Right lobe of liver (tissue), 6 donors: ENCODE measurements around the gene NAT8L. TPM values are rescaled to one million over a fixed set of nuclear protein-coding genes. Genes with fewer than 3 reads are reported as not detected.

Experiments
- ATAC-seq, 4 donors: fragments of 200-7000 bp; cut with Tn5 transposase; one replicate each; pipeline ENCODE4 v1.9.1; 2020; ENCODE audit warnings: mild to moderate bottlenecking in 4 of 4, moderate library complexity in 4 of 4
- DNase-seq, 3 donors: peaks; one replicate each; pipeline ENCODE4 v3.0.0-alpha.2; 2020
- H3K27ac ChIP-seq, 3 donors: fragments of 200-600 bp; one replicate each; pipeline ENCODE4 v1.8.0; 2022
- H3K27me3 ChIP-seq, 2 donors: fragments of 200-600 bp; one replicate each; pipeline ENCODE4 v1.8.0; 2022
- H3K36me3 ChIP-seq, 4 donors: fragments of 200-600 bp; sonication (generic) in 1 of 4; one replicate each; pipeline versions ENCODE4 v1.5.1 to v1.8.0; 2017 to 2022; ENCODE audit warnings: control low read depth in 1 of 4
- H3K4me1 ChIP-seq, 4 donors: fragments of 200-600 bp; sonication (generic) in 1 of 4; one replicate each; pipeline versions ENCODE4 v1.5.1 to v1.8.0; 2017 to 2022; ENCODE audit warnings: control low read depth in 1 of 4
- H3K4me3 ChIP-seq, 3 donors: fragments of 200-600 bp; one replicate each; pipeline ENCODE4 v1.8.0; 2022
- H3K9me3 ChIP-seq, 4 donors: fragments of 200-600 bp; sonication (generic) in 1 of 4; one replicate each; pipeline versions ENCODE4 v1.5.1 to v1.8.0; 2017 to 2022; ENCODE audit warnings: control low read depth in 1 of 4
- POLR2A ChIP-seq: fragments of 450-650 bp; IDR thresholded peaks from one replicate; pipeline ENCODE4 v1.6.1; 2017; ENCODE audit warnings: antibody characterized with exemption, mild to moderate bottlenecking
- WGBS: methylation state at CpG from one replicate; pipeline ENCODE4 v1.1.6; 2018; ENCODE audit warnings: low coverage, low lambda C conversion rate; ENCODE audit not compliant: insufficient coverage; ENCODE audit errors: missing lambda C conversion rate; 5-methylcytosine and 5-hydroxymethylcytosine counted together
- intact Hi-C, 2 donors: fragments of 100-400 bp; cut with DNase I; formaldehyde crosslinking; loops; one replicate each; pipeline versions ENCODE4 v1.11.2 to v1.14.1; 2022
- total RNA-seq, 6 experiments: library from RNA; depleted of rRNA in 2 of 6; stranded (reverse); fragments of >200 nt in 2 of 6; fragmentation: NEBNext Ultra II Directional in 3 of 6; extraction: Animal tissue kit (Norgen Biotek cat#: 25700) in 3 of 6; gene quantifications; one replicate each; pipeline versions ENCODE4 v1.1.0 to v1.2.4, GENCODE V29; 2016 to 2023
- TF ChIP-seq, protein P1 (sequence below), 4 donors: fragments of 200-600 bp in 3 of 4; fragments of 450-650 bp in 1 of 4; IDR thresholded peaks; one replicate each; pipeline versions ENCODE4 v1.5.1 to v1.8.0; 2016 to 2022; ENCODE audit warnings: antibody characterized with exemption in 4 of 4, mild to moderate bottlenecking in 2 of 4
- donor health status: DM: no; HTN: yes; CAD: no.
- donor health status: DM: no; HTN: no; CAD: no.
- donor health status: DM: no; HTN: no; CAD: no.
- donor health status: DM: no; HTN: yes; CAD: no.
- donor health status: DM: no; HTN: yes; CAD: no.

The NAT8L gene
- total RNA-seq, 6 experiments from 2014 or later, result 0.02 to 0.05 TPM; not detected in 4

GRCh38 chr4:2103127-2103842 is 44.2 kb downstream of the NAT8L start:
- 49% methylated on average over 5 of the region's 5 CpGs for WGBS
- Histone ChIP-seq H3K27ac (no peak overlapping the region), H3K9me3 (peaks cover 0 to 3% (median 0%) of the 10 kb centered on the region in 4 donors), H3K27me3 (no peaks in the 10 kb centered on the region), H3K4me3 (no peak overlapping the region), H3K4me1 (no peaks in the 10 kb centered on the region), H3K36me3 (no peaks in the 10 kb centered on the region)
- intact Hi-C loops, result no loop called here
- DNase-seq (no peak), ATAC-seq (peak in 1 of 4 donors; percentile 64)
- TF ChIP-seq POLR2A, result no peak
- TF ChIP-seq, protein P1, sequence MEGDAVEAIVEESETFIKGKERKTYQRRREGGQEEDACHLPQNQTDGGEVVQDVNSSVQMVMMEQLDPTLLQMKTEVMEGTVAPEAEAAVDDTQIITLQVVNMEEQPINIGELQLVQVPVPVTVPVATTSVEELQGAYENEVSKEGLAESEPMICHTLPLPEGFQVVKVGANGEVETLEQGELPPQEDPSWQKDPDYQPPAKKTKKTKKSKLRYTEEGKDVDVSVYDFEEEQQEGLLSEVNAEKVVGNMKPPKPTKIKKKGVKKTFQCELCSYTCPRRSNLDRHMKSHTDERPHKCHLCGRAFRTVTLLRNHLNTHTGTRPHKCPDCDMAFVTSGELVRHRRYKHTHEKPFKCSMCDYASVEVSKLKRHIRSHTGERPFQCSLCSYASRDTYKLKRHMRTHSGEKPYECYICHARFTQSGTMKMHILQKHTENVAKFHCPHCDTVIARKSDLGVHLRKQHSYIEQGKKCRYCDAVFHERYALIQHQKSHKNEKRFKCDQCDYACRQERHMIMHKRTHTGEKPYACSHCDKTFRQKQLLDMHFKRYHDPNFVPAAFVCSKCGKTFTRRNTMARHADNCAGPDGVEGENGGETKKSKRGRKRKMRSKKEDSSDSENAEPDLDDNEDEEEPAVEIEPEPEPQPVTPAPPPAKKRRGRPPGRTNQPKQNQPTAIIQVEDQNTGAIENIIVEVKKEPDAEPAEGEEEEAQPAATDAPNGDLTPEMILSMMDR (IDR thresholded peaks at IDR 0.05), result no peak

- TF ChIP-seq, protein P1 (IDR thresholded peaks at IDR 0.05), result no peak
- TF ChIP-seq POLR2A, result no peak
- intact Hi-C loops, result no loop called here
- ATAC-seq, result no peak
- Histone ChIP-seq H3K4me1 (no peaks in the 10 kb centered on the region), H3K36me3 (no peaks in the 10 kb centered on the region), H3K4me3 (no peak overlapping the region), H3K27ac (no peak overlapping the region), H3K9me3 (peaks cover 0 to 3% (median 0%) of the 10 kb centered on the region in 4 donors), H3K27me3 (no peaks in the 10 kb centered on the region)
- WGBS, result 61% methylated on average over 2 of the region's 2 CpGs
- DNase-seq, result no peak
These were observed 44.9 kb downstream of the NAT8L start for GRCh38 chr4:2103843-2104547.

GRCh38 chr4:2104556-2105345 is 45.6 kb downstream of the NAT8L start:
- intact Hi-C loops, result no loop called here
- ATAC-seq (no peak), DNase-seq (no peak)
- no peak overlapping the region for H3K27ac ChIP-seq
- TF ChIP-seq POLR2A, result no peak
- TF ChIP-seq, protein P1 (IDR thresholded peaks at IDR 0.05), result no peak
- H3K4me3 ChIP-seq, result no peak overlapping the region
- WGBS, result 84% methylated on average over 7 of the region's 9 CpGs
- peaks cover 0 to 3% (median 0%) of the 10 kb centered on the region in 4 donors for H3K9me3 ChIP-seq
- H3K4me1 ChIP-seq, result no peaks in the 10 kb centered on the region
- H3K36me3 ChIP-seq, result no peaks in the 10 kb centered on the region
- no peaks in the 10 kb centered on the region for H3K27me3 ChIP-seq

- 83% methylated on average over 1 of the region's 1 CpG for WGBS
- no peaks in the 10 kb centered on the region for H3K4me1 ChIP-seq
- DNase-seq (no peak), ATAC-seq (no peak)
- intact Hi-C loops, result no loop called here
- H3K36me3 ChIP-seq, result no peaks in the 10 kb centered on the region
- H3K9me3 ChIP-seq, result peaks cover 0 to 3% (median 0%) of the 10 kb centered on the region in 4 donors
- H3K4me3 ChIP-seq, result no peak overlapping the region
- no peaks in the 10 kb centered on the region for H3K27me3 ChIP-seq
- no peak for TF ChIP-seq POLR2A
- TF ChIP-seq, protein P1 (IDR thresholded peaks at IDR 0.05), result no peak
- no peak overlapping the region for H3K27ac ChIP-seq
These were observed 46.4 kb downstream of the NAT8L start for GRCh38 chr4:2105559-2105958.
